Ovary (tissue), 3 donors: ENCODE measurements around the gene TRMU.

Experiments used
- CTCF ChIP-seq, 3 donors: fragments of 450-650 bp in 2 of 3; fragments of 200-600 bp in 1 of 3; IDR thresholded peaks; one replicate each; pipeline versions ENCODE4 v1.5.1 to v1.8.0; 2016 to 2022; ENCODE audit warnings: antibody characterized with exemption in 3 of 3, mild to moderate bottlenecking in 1 of 3
- POLR2A ChIP-seq: fragments of 450-650 bp; IDR thresholded peaks from one replicate; pipeline ENCODE4 v1.6.1; 2017; ENCODE audit warnings: antibody characterized with exemption, mild to moderate bottlenecking, moderate library complexity
- donor health status: DM: no; HTN: no; CAD: no.

- no peak for TF ChIP-seq CTCF (IDR thresholded peaks at IDR 0.05)
- no peak for TF ChIP-seq POLR2A
Observed at GRCh38 chr22:46366801-46367706, 31.5 kb downstream of the TRMU start.
